Testis (tissue), 3 donors: ENCODE measurements around the gene ADAMTS7. TPM values are rescaled to one million over a fixed set of nuclear protein-coding genes. Genes with fewer than 3 reads are reported as not detected.

Experiments
- DNase-seq: peaks from one replicate; pipeline ENCODE4 v3.0.0-alpha.2; 2019
- H3K27ac ChIP-seq, 2 donors: fragments of 200-600 bp; sonication (generic); one replicate each; pipeline ENCODE4 v1.5.1; 2019
- H3K27me3 ChIP-seq: fragments of 200-600 bp; sonication (generic); one replicate; pipeline ENCODE4 v1.5.1; 2019
- H3K36me3 ChIP-seq: fragments of 200-600 bp; sonication (generic); one replicate; pipeline ENCODE4 v1.5.1; 2017; ENCODE audit warnings: low read depth; ENCODE audit errors: missing control alignments
- H3K4me1 ChIP-seq: fragments of 200-600 bp; sonication (generic); one replicate; pipeline ENCODE4 v1.5.1; 2019
- H3K4me3 ChIP-seq, 2 donors: fragments of 200-600 bp; sonication (generic); one replicate each; pipeline ENCODE4 v1.5.1; 2017 to 2019
- H3K9me3 ChIP-seq: fragments of 200-600 bp; sonication (generic); one replicate; pipeline ENCODE4 v1.5.1; 2017
- CTCF ChIP-seq, 3 experiments: fragments of 450-650 bp in 2 of 3; fragments of 200-600 bp in 1 of 3; sonication (generic) in 1 of 3; IDR thresholded peaks; one replicate each; pipeline ENCODE4 v1.5.1; 2016 to 2019; ENCODE audit warnings: antibody characterized with exemption in 3 of 3, mild to moderate bottlenecking in 2 of 3, moderate library complexity in 1 of 3
- POLR2A ChIP-seq: fragments of 450-650 bp; IDR thresholded peaks from one replicate; pipeline ENCODE4 v1.6.1; 2017; ENCODE audit warnings: antibody characterized with exemption, mild to moderate bottlenecking, moderate library complexity
- WGBS, 2 donors: methylation state at CpG; one replicate each; pipeline ENCODE4 v1.1.5; 2018; 5-methylcytosine and 5-hydroxymethylcytosine counted together
- intact Hi-C: fragments of 100-400 bp; cut with DNase I; formaldehyde crosslinking; loops from one replicate; pipeline ENCODE4 v1.15.1; 2023; ENCODE audit warnings: low total_unique reads
- polyA plus RNA-seq: library from polyadenylated mRNA; stranded (reverse); fragments of 350-450 nt; fragmentation: Illumina TruSeq; extraction: RNeasy Lipid Tissue Mini Kit (QIAGEN cat#74804); gene quantifications from one replicate; pipeline ENCODE4 v1.2.3, GENCODE V29; 2014; ENCODE audit warnings: low read depth, low replicate concordance; ENCODE audit not compliant: insufficient read depth
- total RNA-seq, 2 donors: library from RNA; depleted of rRNA; stranded (reverse); fragments of >200 nt; gene quantifications; one replicate each; pipeline ENCODE4 v1.2.3, GENCODE V29; 2016

The ADAMTS7 gene
- total and polyA plus RNA-seq, 3 donors from 2014 or later: 5.7 to 11.9 (median 11.6) TPM

GRCh38 chr15:78830514-78831228 lies 19.4 kb upstream of the ADAMTS7 start:
- no peak overlapping the region for H3K27ac ChIP-seq
- TF ChIP-seq CTCF (IDR thresholded peaks at IDR 0.05) (no peak), POLR2A (no peak)
- WGBS, 2 donors: 30 to 54% methylated on average over 12 to 52 of the region's 52 CpGs
- no peaks in the 10 kb centered on the region for H3K27me3 ChIP-seq
- intact Hi-C loops: no loop called here
- peak overlapping the region in 1 of 2 donors; percentile 14 for H3K4me3 ChIP-seq
- DNase-seq: no peak
- peaks cover 5% of the 10 kb centered on the region for H3K4me1 ChIP-seq
- H3K36me3 ChIP-seq: no peaks in the 10 kb centered on the region
- no peaks in the 10 kb centered on the region for H3K9me3 ChIP-seq

- intact Hi-C loops: no loop called here
- Histone ChIP-seq H3K4me3 (no peak overlapping the region), H3K27ac (no peak overlapping the region), H3K4me1 (peaks cover 11% of the 10 kb centered on the region), H3K36me3 (no peaks in the 10 kb centered on the region), H3K9me3 (no peaks in the 10 kb centered on the region), H3K27me3 (no peaks in the 10 kb centered on the region)
- TF ChIP-seq POLR2A (no peak), CTCF (IDR thresholded peaks at IDR 0.05) (no peak)
- DNase-seq: no peak
- 88 to 94% methylated on average over 2 of the region's 2 CpGs for WGBS, 2 donors
Measured at GRCh38 chr15:78828920-78829319, 17.7 kb upstream of the ADAMTS7 start.

GRCh38 chr15:78822514-78822913 lies 11.2 kb upstream of the ADAMTS7 start:
- Histone ChIP-seq H3K27me3 (no peaks in the 10 kb centered on the region), H3K36me3 (no peaks in the 10 kb centered on the region), H3K4me3 (no peak overlapping the region), H3K4me1 (peaks cover 11% of the 10 kb centered on the region), H3K9me3 (no peaks in the 10 kb centered on the region), H3K27ac (no peak overlapping the region)
- WGBS, 2 donors: 63 to 96% methylated on average over 2 to 3 of the region's 3 CpGs
- intact Hi-C loops: no loop called here
- TF ChIP-seq CTCF (IDR thresholded peaks at IDR 0.05) (no peak), POLR2A (no peak)
- no peak for DNase-seq

- Histone ChIP-seq H3K36me3 (no peaks in the 10 kb centered on the region), H3K9me3 (no peaks in the 10 kb centered on the region), H3K4me1 (peaks cover 6% of the 10 kb centered on the region), H3K27ac (peak overlapping the region; percentile 47 to 84), H3K4me3 (peak overlapping the region; percentile 64 to 73), H3K27me3 (no peaks in the 10 kb centered on the region)
- WGBS, 2 donors: 10 to 11% methylated on average over 8 to 24 of the region's 24 CpGs
- TF ChIP-seq POLR2A: no peak
- TF ChIP-seq CTCF (IDR thresholded peaks at IDR 0.05): peak in 1 of 3 experiments; percentile 5
- DNase-seq: peak; percentile 26
- intact Hi-C loops: no loop called here
Measured at GRCh38 chr15:78811825-78812183, 540 bp upstream of the ADAMTS7 start.
